WI38 (cell line): Measurements from ENCODE around the gene TEX48.

ENCODE experiments used
- H3K4me3 ChIP-seq: 2 replicates; pipeline ENCODE4 v1.5.1; 2011; ENCODE audit warnings: low read depth, mild to moderate bottlenecking, control low read depth, low read length
- CTCF ChIP-seq: IDR thresholded peaks from 2 replicates; pipeline ENCODE4 v1.5.1; 2012; ENCODE audit warnings: low read depth, mild to moderate bottlenecking, control low read depth, low read length

The TEX48 gene

GRCh38 chr9:114655689-114656088, 26.3 kb downstream of the TEX48 start:
- H3K4me3 ChIP-seq = no peak overlapping the region
- no peak for TF ChIP-seq CTCF

- H3K4me3 ChIP-seq = no peak overlapping the region
- TF ChIP-seq CTCF = peak; percentile 93
Observed at GRCh38 chr9:114653556-114654159, 28.3 kb downstream of the TEX48 start.

GRCh38 chr9:114652776-114653555, 29.0 kb downstream of the TEX48 start:
- no peak overlapping the region for H3K4me3 ChIP-seq
- TF ChIP-seq CTCF = no peak

DNA sequence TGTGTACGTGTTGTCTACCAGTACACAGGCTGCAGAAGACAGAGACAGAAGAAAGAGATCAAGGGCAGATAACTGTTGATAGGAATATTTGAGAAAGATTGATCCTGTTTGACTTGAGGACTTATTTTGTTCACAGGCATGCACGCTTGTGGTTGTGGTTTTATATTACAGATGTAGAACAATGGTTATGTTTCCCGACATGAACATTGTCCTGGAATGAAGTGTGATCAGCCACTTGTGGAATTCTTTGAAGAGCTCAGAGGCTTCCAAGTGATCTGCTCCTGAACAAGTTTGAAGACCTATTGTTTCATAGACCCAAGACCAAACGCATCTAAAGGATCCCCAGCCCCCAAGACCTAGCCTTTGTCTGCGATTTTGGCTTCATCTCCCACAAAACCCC, 38.1 kb downstream of the TEX48 start:
- H3K4me3 ChIP-seq = no peak overlapping the region
- TF ChIP-seq CTCF = no peak

DNA sequence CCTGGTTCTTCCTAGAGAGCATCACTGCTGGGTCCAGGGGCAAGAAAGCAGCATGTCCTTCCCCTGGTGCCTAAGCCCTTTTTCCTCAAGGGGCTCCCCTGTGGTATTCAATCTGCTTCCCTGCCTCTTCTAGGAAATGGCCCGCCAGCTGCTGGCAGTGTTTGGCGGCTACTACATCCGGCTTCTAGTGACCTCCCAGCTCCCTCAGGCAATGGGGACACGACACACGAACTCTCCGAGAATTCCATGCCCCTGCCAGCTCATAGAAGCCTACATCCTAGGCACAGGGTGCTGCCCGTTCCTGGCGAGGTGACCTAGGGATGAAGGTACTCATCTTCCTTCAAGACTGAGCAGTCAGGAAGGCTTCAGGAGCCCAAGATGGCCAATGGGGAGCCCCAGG, 39.0 kb downstream of the TEX48 start:
- TF ChIP-seq CTCF = no peak
- no peak overlapping the region for H3K4me3 ChIP-seq

- no peak for TF ChIP-seq CTCF
- no peak overlapping the region for H3K4me3 ChIP-seq
Observed at GRCh38 chr9:114641967-114642366, 40.0 kb downstream of the TEX48 start.

GRCh38 chr9:114638404-114638803, 43.6 kb downstream of the TEX48 start:
- no peak for TF ChIP-seq CTCF
- no peak overlapping the region for H3K4me3 ChIP-seq
